Forelimb muscle (tissue), 1 donor: ENCODE results near the gene ZMIZ1. TPM values are rescaled to one million over a fixed set of nuclear protein-coding genes. Genes with fewer than 3 reads are reported as not detected.

Experiments used
- DNase-seq: peaks from one replicate; pipeline ENCODE4 v3.0.0-alpha.2; 2013; ENCODE audit warnings: low read depth
- polyA plus RNA-seq: library from polyadenylated mRNA; unstranded; fragments of 120-200 nt; gene quantifications from one replicate; pipeline ENCODE4 v1.2.1, GENCODE V29; 2013; ENCODE audit not compliant: insufficient read length

ZMIZ1 gene
- polyA plus RNA-seq, 1 donor: 29.8 TPM

- DNase-seq: no peak
These were observed 27.7 kb downstream of the ZMIZ1 start for GRCh38 chr10:79096514-79096913.

DNA sequence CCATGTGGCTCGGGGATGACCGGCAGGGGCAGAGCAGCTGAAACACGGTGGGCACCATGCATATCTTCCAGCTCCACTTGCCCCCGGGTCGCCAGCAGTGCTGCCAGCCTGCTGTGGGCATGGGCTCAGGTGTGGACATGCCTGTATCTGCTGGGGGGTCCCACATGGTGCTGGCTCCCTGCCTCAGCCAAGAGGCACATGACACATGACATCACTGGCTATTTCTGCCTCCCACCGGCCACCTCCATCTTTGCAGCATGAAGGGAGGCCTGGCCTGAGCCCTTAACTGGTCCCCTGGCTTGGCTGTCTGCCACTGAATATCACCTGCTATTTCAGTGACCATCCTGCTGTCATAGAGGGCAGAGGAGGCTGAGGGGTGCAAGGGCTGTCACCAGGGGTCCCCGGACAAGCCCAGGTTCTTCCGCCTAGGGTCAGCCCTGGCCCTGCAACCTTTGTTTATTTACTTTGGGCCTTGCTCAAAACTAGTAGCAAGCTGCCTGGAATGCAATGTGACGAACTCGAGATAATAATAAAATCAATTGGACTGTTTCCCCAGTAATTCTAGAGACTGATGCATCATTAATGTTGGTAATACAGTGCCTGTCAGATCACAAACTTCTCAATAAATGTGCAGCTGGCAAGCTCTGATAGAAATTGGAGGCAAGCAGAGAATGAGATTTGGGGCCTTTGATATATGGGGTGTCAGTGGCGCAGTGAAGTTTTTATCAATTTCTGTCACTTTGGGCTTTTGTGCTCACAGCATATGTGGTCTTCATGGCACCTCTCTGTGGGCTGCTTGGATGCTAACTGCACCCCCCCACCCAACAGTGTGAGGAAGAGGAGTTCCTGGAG lies 28.5 kb downstream of the ZMIZ1 start:
- no peak for DNase-seq

GRCh38 chr10:79098061-79098460 lies 29.3 kb downstream of the ZMIZ1 start:
- DNase-seq: no peak

GRCh38 chr10:79098596-79099015 lies 29.8 kb downstream of the ZMIZ1 start:
- no peak for DNase-seq

- DNase-seq: no peak
These were observed 31.2 kb downstream of the ZMIZ1 start for GRCh38 chr10:79099898-79100448.

DNA sequence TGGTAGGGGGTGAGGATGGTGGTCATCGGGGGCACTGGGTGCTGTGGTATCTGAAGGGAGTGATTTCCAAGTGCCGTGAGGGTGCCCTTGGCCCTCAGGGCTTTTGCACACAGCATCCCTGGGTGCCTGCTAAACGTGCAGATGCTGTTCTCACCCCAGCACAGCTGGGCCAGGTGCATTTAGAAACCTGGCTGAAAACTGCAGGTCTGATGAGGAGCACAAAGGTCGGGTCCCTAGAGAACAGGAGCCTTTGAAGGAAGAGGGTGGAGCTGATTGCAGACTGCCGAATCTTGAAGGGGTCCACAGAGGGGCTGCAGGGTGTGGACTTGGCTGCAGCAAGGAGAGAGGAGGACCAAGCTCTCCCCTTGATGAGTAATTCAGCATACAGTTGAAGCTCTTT lies 32.0 kb downstream of the ZMIZ1 start:
- DNase-seq: no peak

DNA sequence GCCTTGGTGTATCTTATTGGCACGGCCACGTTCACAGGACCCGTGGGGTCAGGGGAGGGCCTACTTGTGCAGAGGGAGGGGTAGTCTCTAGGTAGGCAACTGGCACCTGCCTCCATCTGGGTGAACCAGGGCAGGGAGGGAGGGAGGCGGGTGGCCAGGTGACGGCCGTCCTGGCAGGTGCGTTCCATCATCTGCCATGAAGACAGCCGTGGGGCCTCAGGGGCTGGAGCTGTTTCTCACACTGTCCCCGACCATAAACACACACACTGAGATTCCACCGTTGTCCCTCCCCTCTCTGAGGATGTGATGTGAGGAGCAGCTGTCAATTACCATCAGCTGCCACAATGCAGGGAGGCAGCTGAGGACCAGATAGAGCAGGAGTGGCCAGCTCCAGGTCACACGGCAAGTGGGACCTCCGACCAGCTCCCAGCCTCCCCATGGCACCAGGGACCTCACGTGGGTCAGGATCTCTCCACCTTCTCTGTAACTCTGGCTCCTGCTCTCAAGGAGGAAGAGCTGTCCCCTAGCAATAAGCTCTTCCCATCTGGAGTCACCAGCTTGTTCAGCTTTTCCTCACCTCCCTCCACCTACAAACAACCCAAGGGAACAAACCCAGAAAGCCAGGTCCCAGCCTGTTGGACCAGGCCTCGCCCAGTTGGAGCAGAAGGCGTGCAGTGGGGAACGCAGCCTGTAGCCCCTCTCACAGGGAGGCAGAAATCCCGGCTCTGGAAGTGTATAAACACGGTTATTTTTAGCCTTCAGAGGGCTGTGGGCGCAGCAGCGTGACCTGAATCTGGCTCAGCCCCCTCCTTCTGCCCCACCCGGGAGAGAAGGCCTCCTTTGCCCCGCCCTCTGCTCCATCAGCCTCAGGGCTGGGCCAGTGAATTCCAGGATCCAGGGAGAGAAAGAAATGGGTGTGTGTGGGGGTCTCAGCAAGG lies 33.1 kb downstream of the ZMIZ1 start:
- DNase-seq: no peak

DNA sequence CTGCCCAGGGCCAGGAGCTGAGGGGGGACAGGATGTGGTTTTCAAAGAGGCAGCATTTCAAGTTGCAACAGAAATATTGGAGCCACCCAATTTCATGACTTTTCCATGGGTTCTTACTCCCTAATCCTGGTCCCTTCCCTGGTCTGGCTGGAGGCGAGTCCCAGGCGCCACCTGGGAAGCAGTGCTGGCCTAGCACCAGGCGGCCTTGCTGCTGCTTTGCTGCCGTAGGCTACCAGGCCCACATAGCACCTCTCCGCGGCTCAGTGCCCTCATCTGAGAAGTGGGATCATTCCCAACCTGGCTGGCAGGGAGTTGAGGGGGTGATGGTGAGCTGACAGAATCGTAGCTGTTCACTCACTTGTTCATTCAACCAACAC lies 33.7 kb downstream of the ZMIZ1 start:
- no peak for DNase-seq

GRCh38 chr10:79103129-79103528 lies 34.4 kb downstream of the ZMIZ1 start:
- no peak for DNase-seq

GRCh38 chr10:79103585-79103984 lies 34.8 kb downstream of the ZMIZ1 start:
- DNase-seq: no peak

DNA sequence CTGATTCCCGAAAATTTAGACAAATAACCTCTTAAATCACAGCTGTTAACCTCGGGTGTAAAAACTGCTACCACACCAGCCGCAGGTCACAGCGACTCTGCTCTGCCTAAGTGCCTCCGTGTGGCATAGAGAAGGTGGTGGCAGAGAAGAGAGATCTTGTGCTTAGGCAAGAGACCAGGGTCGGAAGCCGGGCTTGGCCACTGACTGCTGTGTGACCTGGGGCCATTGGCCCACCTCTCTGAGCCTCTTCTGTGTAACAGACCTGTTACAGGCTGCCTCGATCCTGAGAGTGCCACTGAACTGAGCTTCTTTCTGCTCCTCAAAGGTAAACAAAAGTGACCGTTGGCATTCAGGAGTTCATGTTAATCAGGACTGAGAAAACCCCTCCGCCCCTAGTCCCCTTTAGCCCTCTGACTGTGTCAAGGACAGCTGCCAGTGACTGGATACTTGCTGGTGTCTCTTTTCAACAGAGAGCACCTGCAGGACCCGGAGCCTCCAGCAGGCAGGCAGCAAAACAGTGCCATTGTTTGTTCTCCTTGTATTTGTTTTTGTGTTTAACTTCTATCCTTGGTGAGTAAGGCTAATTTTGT lies 36.5 kb downstream of the ZMIZ1 start:
- DNase-seq: no peak

- DNase-seq: no peak
These were observed 37.1 kb downstream of the ZMIZ1 start for GRCh38 chr10:79105818-79106217.

- no peak for DNase-seq
These were observed 37.7 kb downstream of the ZMIZ1 start for GRCh38 chr10:79106256-79107050.

- DNase-seq: no peak
These were observed 39.0 kb downstream of the ZMIZ1 start for GRCh38 chr10:79107736-79108264.

DNA sequence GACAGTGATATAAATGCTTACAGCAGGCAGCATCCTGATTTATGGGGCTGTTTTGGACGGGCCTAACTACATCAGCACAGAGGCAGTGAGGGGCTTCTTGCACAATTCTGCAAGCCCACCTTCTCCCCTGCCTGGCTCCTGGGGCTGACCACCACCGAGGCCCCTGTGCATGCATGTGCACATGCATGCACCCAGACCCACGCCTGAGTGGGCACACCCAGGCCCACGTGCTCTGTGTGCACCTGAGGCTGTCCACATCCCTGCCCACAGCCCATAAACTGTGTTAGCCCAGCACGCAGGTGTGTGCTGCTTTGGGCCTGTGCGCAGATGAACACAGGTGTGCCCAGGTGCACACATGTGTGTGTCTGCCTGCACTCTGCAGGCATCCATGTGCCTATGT lies 40.0 kb downstream of the ZMIZ1 start:
- no peak for DNase-seq

DNA sequence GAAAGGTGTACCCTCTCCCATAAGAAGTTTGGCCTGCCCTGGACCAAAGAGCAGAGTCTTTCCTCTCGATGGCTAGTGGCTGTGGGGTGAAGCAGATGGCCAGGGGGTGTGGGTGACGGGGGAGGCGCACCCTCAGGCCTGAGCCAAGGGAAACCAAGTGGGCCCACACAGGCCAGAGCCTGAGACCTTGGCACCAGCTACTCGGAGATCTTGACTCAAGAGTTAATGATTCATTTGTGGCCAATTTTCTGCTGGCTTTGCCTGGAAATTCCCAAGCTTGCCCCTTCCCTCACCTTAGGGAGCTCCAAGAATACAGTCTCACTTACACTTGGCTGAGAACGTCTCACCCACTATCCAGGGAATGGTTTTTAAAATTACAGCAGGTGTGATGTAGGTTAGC lies 42.7 kb downstream of the ZMIZ1 start:
- no peak for DNase-seq

DNA sequence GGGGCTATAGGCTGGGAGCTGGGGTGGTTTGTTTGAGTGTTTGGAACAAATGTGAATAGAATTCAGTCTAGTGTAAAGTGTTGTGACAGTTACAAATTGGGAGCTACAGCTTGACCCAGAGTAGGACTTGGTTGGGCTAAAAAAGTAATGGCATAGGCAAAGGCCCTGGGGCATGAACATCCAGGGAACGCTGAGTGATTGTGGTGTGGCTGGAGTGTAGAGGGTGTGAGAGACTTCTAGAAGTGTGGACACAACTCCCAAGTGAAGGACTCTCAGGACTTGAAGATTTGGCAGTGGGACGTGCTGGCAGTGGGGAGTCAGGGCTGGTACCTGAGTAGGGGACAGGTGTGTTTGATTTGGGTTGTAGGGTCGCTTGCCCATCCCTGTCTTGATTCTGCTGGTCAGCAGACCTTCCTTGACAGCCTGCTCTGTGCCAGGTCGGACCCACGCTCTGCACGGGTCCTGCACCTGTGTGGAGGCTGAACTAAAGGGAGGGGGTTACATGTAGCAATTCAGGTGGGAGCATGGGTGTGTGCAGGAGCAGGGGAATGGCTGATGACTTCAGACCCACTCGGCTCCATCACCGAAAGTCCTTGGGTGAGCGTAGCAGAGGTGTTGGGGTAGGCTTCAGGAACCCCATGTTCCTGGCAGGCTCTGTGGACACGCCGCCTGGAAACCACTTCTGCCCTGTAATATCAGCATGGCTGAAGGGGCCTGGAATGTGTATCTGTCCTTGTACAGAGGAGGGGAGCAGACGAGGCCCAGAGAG lies 43.3 kb downstream of the ZMIZ1 start:
- no peak for DNase-seq

DNA sequence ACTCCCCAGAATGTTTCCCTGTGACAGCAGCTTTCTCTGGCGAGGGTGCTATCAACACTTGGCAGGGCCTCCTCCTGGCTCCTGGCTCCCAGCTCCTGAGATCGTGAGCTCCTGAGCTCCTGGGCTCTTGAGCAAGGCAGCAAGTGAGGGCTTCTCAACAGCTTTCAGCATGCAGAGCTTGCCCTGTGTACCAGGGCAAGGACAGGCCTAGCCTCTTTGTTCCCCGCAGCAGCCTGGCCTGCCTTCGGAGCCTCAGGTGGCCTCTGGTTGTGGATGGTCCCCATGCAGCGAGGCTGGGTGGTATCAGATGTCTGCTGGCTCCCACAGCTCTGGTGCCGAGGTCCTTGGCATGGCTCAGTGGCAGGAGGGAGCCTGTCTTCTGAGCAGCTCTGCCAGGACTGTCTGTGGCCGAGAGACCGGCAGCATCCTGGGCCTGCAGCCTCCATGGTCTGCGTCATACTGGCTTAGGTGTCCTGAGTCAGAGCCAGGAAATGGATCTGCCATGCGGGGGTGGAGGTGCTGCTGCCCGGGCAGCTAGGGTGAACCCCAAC lies 44.2 kb downstream of the ZMIZ1 start:
- no peak for DNase-seq

- DNase-seq: no peak
These were observed 45.1 kb downstream of the ZMIZ1 start for GRCh38 chr10:79113827-79114226.

- DNase-seq: no peak
These were observed 46.5 kb downstream of the ZMIZ1 start for GRCh38 chr10:79115302-79115701.
